ENCODE data around the gene DCST2. TPM values are rescaled to one million over a fixed set of nuclear protein-coding genes. Genes with fewer than 3 reads are reported as not detected.

Gene DCST2
- total and polyA plus RNA-seq, 9 of the 15 experiments (the other 6 are each of a cell fraction or from before 2014, with no cell fraction given) = 0.09 to 0.49 (median 0.11) TPM; not detected in 3

GRCh38 chr1:154992721-154993571 lies 40.6 kb downstream of the DCST2 start:
- peak; percentile 67 for FAIRE-seq
- BruUV-seq (replicated peaks) = no TSS peak
- TF ChIP-seq HNRNPUL1 (IDR thresholded peaks at IDR 0.05; ENCODE audit: low read length) (no peak), CREB3L1 (IDR thresholded peaks at IDR 0.05; ENCODE audit: borderline replicate concordance, low read depth) (peak; percentile 66; the same call in 1 of the 2 replicates), POLR2A (conservative IDR thresholded peaks at IDR 0.05) (peak; percentile 39; the same call in 1 of the 2 replicates), EHMT2 (IDR thresholded peaks at IDR 0.05) (no peak), GABPA (tag; conservative IDR thresholded peaks at IDR 0.05; ENCODE audit: low read depth) (no peak), CHCHD3 (CRISPR knock-in tag; IDR thresholded peaks at IDR 0.05) (no peak), E2F3 (CRISPR knock-in tag; IDR thresholded peaks at IDR 0.05) (no peak), POLR2AphosphoS5 (IDR thresholded peaks at IDR 0.05; ENCODE audit: control insufficient read depth, insufficient read depth, low read depth, low read length) (peak; percentile 47; the same call in 1 of the 2 replicates), YBX1 (IDR thresholded peaks at IDR 0.05) (no peak), ELK1 (CRISPR knock-in tag; IDR thresholded peaks at IDR 0.05) (no peak), PTRF (tag; IDR thresholded peaks at IDR 0.05) (no peak), OTX1 (CRISPR knock-in tag; IDR thresholded peaks at IDR 0.05) (no peak), ZBTB9 (CRISPR knock-in tag; IDR thresholded peaks at IDR 0.05) (no peak), PRDM10 (IDR thresholded peaks at IDR 0.05; ENCODE audit: partially characterized antibody) (peak; percentile 5)

More at GRCh38 chr1:154992721-154993571, 40.6 kb downstream of the DCST2 start:
- in situ Hi-C loops (cut with MboI) (no loop called here), intact Hi-C loops (cut with micrococcal nuclease) (no loop called here)
- Histone ChIP-seq H3K36me3 (ENCODE audit: control insufficient read depth, insufficient read depth, low read length) (peaks cover 36% of the 10 kb centered on the region), H3K27ac (ENCODE audit: extremely low read depth, low read depth, low read length) (peak overlapping the region; percentile 73; the same call in 2 of the 3 replicates), H2AFZ (ENCODE audit: low read depth, low read length) (no peak overlapping the region), H3K9me1 (ENCODE audit: control insufficient read depth, insufficient read depth, low read length) (peaks cover 6% of the 10 kb centered on the region), H3K4me3 (no peak overlapping the region), H4K20me1 (replicated peaks; ENCODE audit: control insufficient read depth, insufficient read depth, low read length) (no peaks in the 10 kb centered on the region; the same call in 1 of the 2 replicates), H3K4me2 (ENCODE audit: insufficient read depth, low read length) (peak overlapping the region; percentile 47), H3K79me2 (ENCODE audit: control insufficient read depth, insufficient read depth, low read length) (peaks cover 18% of the 10 kb centered on the region), H3K9ac (ENCODE audit: insufficient read depth in 1 of 2, low read depth in 2 of 2, low read length in 2 of 2) (peak overlapping the region in 1 of 2 experiments; percentile 78; a peak in 3 of 4 replicates), H3K4me1 (replicated peaks in 1 of 2; ENCODE audit: control insufficient read depth in 2 of 2, insufficient read depth in 2 of 2, low read length in 2 of 2) (peaks cover 35 to 40% of the 10 kb centered on the region in 2 experiments), H3K9me3 (replicated peaks; ENCODE audit: control insufficient read depth, insufficient read depth, low read depth, low read length) (no peaks in the 10 kb centered on the region), H3K27me3 (ENCODE audit: control insufficient read depth in 2 of 2, insufficient read depth in 2 of 2, low read length in 2 of 2) (no peaks in the 10 kb centered on the region)
- ATAC-seq = peak; percentile 85
- ChIA-PET CTCF (ENCODE audit: low intra/inter-chr PET ratio) (no interaction called here), POLR2A (interaction anchor here (0.6 to 8.2 kb wide), 15 partner anchors 9 to 166 kb away, joined by 3 to 80 read pairs (median 5); partner anchors contain the start of genes CKS1B, FLAD1, PBXIP1 and PMVK)
- peak; percentile 63 to 88 (median 72) for DNase-seq (ENCODE audit: extremely low read depth in 1 of 4, low spot score in 3 of 4)
- whole genome bisulfite sequencing (ENCODE audit: insufficient coverage, low coverage, missing lambda C conversion rate) = 48% methylated on average over 14 of the region's 14 CpGs

Data from K562 (cell line).